Transverse colon (tissue), 4 donors: ENCODE measurements around the gene ATL2. TPM values are rescaled to one million over a fixed set of nuclear protein-coding genes. Genes with fewer than 3 reads are reported as not detected.

Source experiments
- DNase-seq: peaks from one replicate; pipeline ENCODE4 v3.0.0-alpha.2; 2019
- H3K27ac ChIP-seq, 4 donors: fragments of 200-600 bp; sonication (generic); 2 replicates each; pipeline ENCODE4 v1.5.1; 2016 to 2018; ENCODE audit warnings: inconsistent platforms in 4 of 4
- H3K27me3 ChIP-seq: fragments of 200-600 bp; sonication (generic); 2 replicates; pipeline ENCODE4 v1.5.1; 2017; ENCODE audit warnings: inconsistent platforms
- H3K36me3 ChIP-seq, 4 donors: fragments of 200-600 bp; sonication (generic); 2 replicates each; pipeline ENCODE4 v1.5.1; 2017 to 2019; ENCODE audit warnings: inconsistent platforms in 4 of 4
- H3K4me1 ChIP-seq, 4 donors: fragments of 200-600 bp; sonication (generic); 2 replicates each; pipeline ENCODE4 v1.5.1; 2017 to 2020; ENCODE audit warnings: inconsistent platforms in 4 of 4
- H3K4me3 ChIP-seq, 4 donors: fragments of 200-600 bp; sonication (generic); 1 replicate in 1 of 4; 2 replicates in 3 of 4; pipeline versions ENCODE4 v1.5.1 to v1.6.1; 2017 to 2019; ENCODE audit warnings: inconsistent platforms in 4 of 4
- H3K9me3 ChIP-seq, 2 donors: fragments of 200-600 bp; sonication (generic); 2 replicates each; pipeline ENCODE4 v1.5.1; 2017 to 2019; ENCODE audit warnings: inconsistent platforms in 2 of 2
- CTCF ChIP-seq, 5 experiments: fragments of 200-600 bp in 3 of 5; fragments of 450-650 bp in 2 of 5; sonication (generic) in 3 of 5; IDR thresholded peaks; 1 replicate in 2 of 5; 2 replicates in 3 of 5; pipeline ENCODE4 v1.5.1; 2016 to 2017; ENCODE audit warnings: antibody characterized with exemption in 5 of 5, inconsistent platforms in 3 of 5, mild to moderate bottlenecking in 2 of 5, moderate library complexity in 1 of 5
- EP300 ChIP-seq: sonication (generic); formaldehyde crosslinking; IDR thresholded peaks from one replicate; pipeline ENCODE4 v1.6.1; 2017; ENCODE audit warnings: antibody characterized with exemption, low read depth
- POLR2A ChIP-seq: fragments of 450-650 bp; IDR thresholded peaks from one replicate; pipeline ENCODE4 v1.6.1; 2016; ENCODE audit warnings: antibody characterized with exemption, mild to moderate bottlenecking, moderate library complexity
- POLR2AphosphoS5 ChIP-seq, 3 donors: sonication (generic); formaldehyde crosslinking; IDR thresholded peaks; one replicate each; pipeline ENCODE4 v1.6.1; 2016; ENCODE audit warnings: antibody characterized with exemption in 3 of 3
- WGBS, 2 donors: methylation state at CpG; one replicate each; pipeline ENCODE4 v1.1.5; 2018; ENCODE audit warnings: low coverage in 1 of 2; 5-methylcytosine and 5-hydroxymethylcytosine counted together
- in situ Hi-C, 4 donors: fragments of 200-750 bp; cut with MboI; loops; one replicate each; pipeline versions ENCODE4 v1.15.0 to v1.15.1; 2017; ENCODE audit warnings: low sequenced_read_pairs in 3 of 4, low pct_ligation_motif_present in 1 of 4, low pct_unique_long_range_greater_than_20kb in 1 of 4
- intact Hi-C: fragments of 100-400 bp; cut with DNase I; formaldehyde crosslinking; loops from one replicate; pipeline ENCODE4 v1.15.1; 2023; ENCODE audit warnings: low total_unique reads
- total RNA-seq, 4 donors: library from RNA; depleted of rRNA; stranded (reverse); fragments of >200 nt; gene quantifications; one replicate each; pipeline ENCODE4 v1.1.0, GENCODE V29; 2016

ATL2 gene
- total RNA-seq, 4 donors from 2014 or later: 17.6 to 150 (median 69.1) TPM

- in situ Hi-C loops: loop anchor here in 3 of 4 donors (10.0 to 25.0 kb wide), 2 partner anchors 287 to 884 kb away; no protein-coding TSS in a partner anchor
- no peaks in the 10 kb centered on the region for H3K27me3 ChIP-seq
- no peak for DNase-seq
- intact Hi-C loops: loop anchor here (10.0 kb wide), 1 partner anchor 197 kb away; the partner anchor contains the start of gene CYP1B1
- TF ChIP-seq POLR2A: no peak
- TF ChIP-seq POLR2AphosphoS5 (IDR thresholded peaks at IDR 0.05): no peak
- no peak for TF ChIP-seq EP300
- no peak for TF ChIP-seq CTCF (IDR thresholded peaks at IDR 0.05)
- 85 to 100% methylated on average over 1 to 3 of the region's 3 CpGs for WGBS, 2 donors
- no peaks in the 10 kb centered on the region for H3K4me1 ChIP-seq
- H3K36me3 ChIP-seq: no peaks in the 10 kb centered on the region
- H3K9me3 ChIP-seq: no peaks in the 10 kb centered on the region
- H3K4me3 ChIP-seq: no peak overlapping the region
- no peak overlapping the region for H3K27ac ChIP-seq
Measured at GRCh38 chr2:38271697-38272096, 105.4 kb downstream of the ATL2 start.

- no peak overlapping the region for H3K4me3 ChIP-seq
- 100% methylated on average over 1 of the region's 1 CpG for whole genome bisulfite sequencing, 2 donors
- no peaks in the 10 kb centered on the region for H3K4me1 ChIP-seq
- H3K27ac ChIP-seq: no peak overlapping the region
- intact Hi-C loops (no loop called here), in situ Hi-C loops (loop anchor here in 1 of 4 donors (25.0 kb wide), 1 partner anchor 882 kb away; no protein-coding TSS in a partner anchor)
- H3K9me3 ChIP-seq: no peaks in the 10 kb centered on the region
- no peaks in the 10 kb centered on the region for H3K27me3 ChIP-seq
- DNase-seq: no peak
- TF ChIP-seq POLR2A: no peak
- no peak for TF ChIP-seq CTCF (IDR thresholded peaks at IDR 0.05)
- TF ChIP-seq EP300: no peak
- no peak for TF ChIP-seq POLR2AphosphoS5 (IDR thresholded peaks at IDR 0.05)
- no peaks in the 10 kb centered on the region for H3K36me3 ChIP-seq
Measured at GRCh38 chr2:38269421-38269820, 107.7 kb downstream of the ATL2 start.

- H3K27me3 ChIP-seq: no peaks in the 10 kb centered on the region
- intact Hi-C loops (no loop called here), in situ Hi-C loops (loop anchor here in 1 of 4 donors (25.0 kb wide), 1 partner anchor 882 kb away; no protein-coding TSS in a partner anchor)
- no peak overlapping the region for H3K4me3 ChIP-seq
- no peak overlapping the region for H3K27ac ChIP-seq
- H3K36me3 ChIP-seq: no peaks in the 10 kb centered on the region
- no peaks in the 10 kb centered on the region for H3K9me3 ChIP-seq
- TF ChIP-seq CTCF (IDR thresholded peaks at IDR 0.05) (no peak), POLR2A (no peak), POLR2AphosphoS5 (IDR thresholded peaks at IDR 0.05) (no peak), EP300 (no peak)
- no peak for DNase-seq
- H3K4me1 ChIP-seq: no peaks in the 10 kb centered on the region
- WGBS, 2 donors: 96 to 100% methylated on average over 1 to 3 of the region's 3 CpGs
Measured at GRCh38 chr2:38268691-38269327, 108.3 kb downstream of the ATL2 start.

GRCh38 chr2:38268001-38268400 is 109.1 kb downstream of the ATL2 start:
- H3K4me3 ChIP-seq: no peak overlapping the region
- no peaks in the 10 kb centered on the region for H3K4me1 ChIP-seq
- H3K27ac ChIP-seq: no peak overlapping the region
- WGBS, 2 donors: 95 to 100% methylated on average over 2 of the region's 2 CpGs
- no peaks in the 10 kb centered on the region for H3K36me3 ChIP-seq
- H3K9me3 ChIP-seq: no peaks in the 10 kb centered on the region
- no peak for DNase-seq
- in situ Hi-C loops (loop anchor here in 1 of 4 donors (25.0 kb wide), 1 partner anchor 881 kb away; no protein-coding TSS in a partner anchor), intact Hi-C loops (no loop called here)
- no peaks in the 10 kb centered on the region for H3K27me3 ChIP-seq
- no peak for TF ChIP-seq POLR2AphosphoS5 (IDR thresholded peaks at IDR 0.05)
- no peak for TF ChIP-seq CTCF (IDR thresholded peaks at IDR 0.05)
- no peak for TF ChIP-seq POLR2A
